Measurements from ENCODE around the gene SUSD5. TPM values are rescaled to one million over a fixed set of nuclear protein-coding genes. Genes with fewer than 3 reads are reported as not detected.

SUSD5 gene
- total and polyA plus RNA-seq, 7 experiments from 2014 or later: 0.25 TPM; not detected in 6

DNA sequence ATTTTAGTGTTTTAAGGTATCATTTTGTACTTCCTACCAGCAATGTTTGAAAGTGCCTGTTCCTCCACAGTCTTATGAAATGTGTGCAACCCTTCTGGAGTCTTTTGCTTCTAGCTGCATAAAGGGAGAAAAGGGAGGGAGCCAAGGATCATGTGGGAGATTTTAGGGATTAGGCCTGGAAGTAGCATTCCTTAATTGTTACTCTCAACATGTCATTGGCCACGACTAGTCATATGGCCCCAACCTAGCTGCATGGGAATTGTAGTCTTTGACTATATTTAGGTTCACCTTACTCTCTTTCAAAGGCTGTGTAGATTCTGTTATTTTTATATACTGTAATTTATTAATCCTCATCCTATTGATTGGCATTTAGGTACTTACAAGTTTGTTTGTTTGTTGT lies 89.9 kb downstream of the SUSD5 start:
- no peak for ATAC-seq
- Mint-ChIP-seq H3K27me3 (no peaks in the 10 kb centered on the region), H3K4me3 (no peak overlapping the region), H3K36me3 (peaks cover 7 to 43% (median 11%) of the 10 kb centered on the region in 5 donors), H3K4me1 (peaks cover 2 to 11% (median 5%) of the 10 kb centered on the region in 7 donors), H3K27ac (no peak overlapping the region), H3K9me3 (no peaks in the 10 kb centered on the region)
- no peak overlapping the region for H3K4me3 ChIP-seq (ENCODE audit: low read length)
- H3K4me1 ChIP-seq (ENCODE audit: control insufficient read depth in 2 of 2, insufficient read depth in 2 of 2, low read length in 2 of 2): no peaks in the 10 kb centered on the region
- intact Hi-C loops (cut with micrococcal nuclease): no loop called here
- H3K36me3 ChIP-seq (ENCODE audit: control insufficient read depth in 2 of 3, insufficient read depth in 3 of 3, low read length in 3 of 3): peaks cover 0 to 24% (median 0%) of the 10 kb centered on the region in 3 experiments
- DNase-seq: no peak
- no peaks in the 10 kb centered on the region for H3K27me3 ChIP-seq (ENCODE audit: control insufficient read depth in 2 of 2, insufficient read depth in 2 of 2, low read length in 2 of 2)
- CTCF ChIA-PET: no interaction called here
- no peak overlapping the region for H3K27ac ChIP-seq (ENCODE audit: low read depth, low read length)
- POLR2A ChIA-PET: no interaction called here
- no peaks in the 10 kb centered on the region for H3K9me3 ChIP-seq (ENCODE audit: control insufficient read depth in 2 of 3, low read length in 3 of 3)

DNA sequence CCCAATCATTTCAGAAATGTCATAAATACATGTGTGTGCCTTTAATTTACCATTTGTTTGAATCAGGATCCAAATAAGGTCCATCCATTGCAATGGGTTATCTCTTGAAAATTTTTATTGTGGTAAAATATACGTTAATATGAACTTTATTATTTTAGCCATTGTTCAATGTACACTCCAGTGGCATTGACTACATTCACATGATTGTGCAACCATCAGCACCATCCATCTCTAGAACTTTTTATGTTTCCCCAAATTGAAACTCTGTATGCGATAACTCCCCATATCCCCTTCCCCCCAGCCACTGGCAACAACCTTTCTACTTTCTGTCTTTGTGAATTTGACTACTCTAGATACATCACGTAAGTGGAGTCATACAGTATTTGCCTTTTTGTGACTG lies 92.8 kb downstream of the SUSD5 start:
- Mint-ChIP-seq H3K27ac (peak overlapping the region in 1 of 9 donors; percentile 6), H3K4me1 (peaks cover 0 to 6% (median 0%) of the 10 kb centered on the region in 7 donors), H3K4me3 (no peak overlapping the region), H3K27me3 (no peaks in the 10 kb centered on the region), H3K9me3 (no peaks in the 10 kb centered on the region), H3K36me3 (peaks cover 7 to 47% (median 12%) of the 10 kb centered on the region in 5 donors)
- no peak for DNase-seq
- Histone ChIP-seq H3K27ac (ENCODE audit: low read depth, low read length) (no peak overlapping the region), H3K4me1 (ENCODE audit: control insufficient read depth in 2 of 2, insufficient read depth in 2 of 2, low read length in 2 of 2) (no peaks in the 10 kb centered on the region), H3K36me3 (ENCODE audit: control insufficient read depth in 2 of 3, insufficient read depth in 3 of 3, low read length in 3 of 3) (peaks cover 0 to 16% (median 0%) of the 10 kb centered on the region in 3 experiments), H3K9me3 (ENCODE audit: control insufficient read depth in 2 of 3, low read length in 3 of 3) (no peaks in the 10 kb centered on the region), H3K4me3 (ENCODE audit: low read length) (no peak overlapping the region), H3K27me3 (ENCODE audit: control insufficient read depth in 2 of 2, insufficient read depth in 2 of 2, low read length in 2 of 2) (no peaks in the 10 kb centered on the region)
- CTCF ChIA-PET: no interaction called here
- no peak for ATAC-seq
- intact Hi-C loops (cut with micrococcal nuclease): no loop called here
- POLR2A ChIA-PET: no interaction called here

DNA sequence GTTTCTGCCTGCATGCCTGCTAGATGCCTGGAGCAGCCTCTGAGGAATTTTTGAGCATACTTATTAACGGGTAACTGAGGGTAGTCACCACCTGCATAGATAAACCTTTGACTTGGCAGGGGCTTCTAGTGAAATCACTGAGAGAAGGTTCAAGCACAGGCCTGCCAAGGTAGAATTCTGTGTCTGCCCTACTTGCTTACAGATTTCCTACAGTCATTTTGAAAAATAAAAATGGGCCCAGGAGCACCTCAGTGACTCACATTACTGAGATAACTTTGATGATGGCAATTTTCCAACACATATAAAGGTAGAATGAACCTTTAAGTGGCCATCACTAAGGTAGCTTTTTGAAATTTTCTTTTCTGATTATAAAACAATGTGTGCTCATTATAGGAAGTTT lies 94.0 kb downstream of the SUSD5 start:
- no peaks in the 10 kb centered on the region for H3K9me3 ChIP-seq (ENCODE audit: control insufficient read depth in 2 of 3, low read length in 3 of 3)
- Mint-ChIP-seq H3K9me3 (no peaks in the 10 kb centered on the region), H3K27ac (no peak overlapping the region), H3K27me3 (no peaks in the 10 kb centered on the region), H3K36me3 (peaks cover 7 to 54% (median 17%) of the 10 kb centered on the region in 5 donors), H3K4me1 (peaks cover 0 to 8% (median 1%) of the 10 kb centered on the region in 7 donors), H3K4me3 (no peak overlapping the region)
- DNase-seq (no peak), ATAC-seq (no peak)
- H3K27ac ChIP-seq (ENCODE audit: low read depth, low read length): no peak overlapping the region
- intact Hi-C loops (cut with micrococcal nuclease): no loop called here
- ChIA-PET CTCF (interaction anchor here (0.6 kb wide), 1 partner anchor 884 kb away, joined by 3 read pairs; no protein-coding TSS in a partner anchor), POLR2A (no interaction called here)
- no peaks in the 10 kb centered on the region for H3K27me3 ChIP-seq (ENCODE audit: control insufficient read depth in 2 of 2, insufficient read depth in 2 of 2, low read length in 2 of 2)
- peaks cover 0 to 13% (median 0%) of the 10 kb centered on the region in 3 experiments for H3K36me3 ChIP-seq (ENCODE audit: control insufficient read depth in 2 of 3, insufficient read depth in 3 of 3, low read length in 3 of 3)
- no peak overlapping the region for H3K4me3 ChIP-seq (ENCODE audit: low read length)
- no peaks in the 10 kb centered on the region for H3K4me1 ChIP-seq (ENCODE audit: control insufficient read depth in 2 of 2, insufficient read depth in 2 of 2, low read length in 2 of 2)

DNA sequence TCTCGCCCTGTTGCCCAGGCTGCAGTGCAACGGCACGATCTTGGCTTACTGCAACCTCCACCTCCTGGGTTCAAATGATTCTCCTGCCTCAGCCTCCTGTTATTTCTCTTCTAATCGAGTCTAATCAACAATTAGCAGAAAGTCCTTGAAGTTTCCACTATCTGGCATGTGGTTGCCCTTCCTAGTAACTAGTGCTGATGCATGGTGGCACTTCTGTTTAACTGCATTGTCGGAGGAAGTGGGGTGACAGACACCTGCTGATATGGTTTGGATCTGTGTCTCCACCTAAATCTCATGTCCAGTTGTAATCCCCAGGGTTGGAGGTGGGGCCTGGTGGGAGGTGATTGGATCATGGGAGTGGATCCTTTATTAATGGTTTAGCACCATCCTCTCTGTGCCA lies 95.6 kb downstream of the SUSD5 start:
- Mint-ChIP-seq H3K36me3 (peaks cover 7 to 53% (median 17%) of the 10 kb centered on the region in 5 donors), H3K4me1 (peaks cover 0 to 13% (median 6%) of the 10 kb centered on the region in 7 donors), H3K27ac (no peak overlapping the region), H3K27me3 (no peaks in the 10 kb centered on the region), H3K9me3 (no peaks in the 10 kb centered on the region), H3K4me3 (no peak overlapping the region)
- H3K27ac ChIP-seq (ENCODE audit: low read depth, low read length): no peak overlapping the region
- ChIA-PET CTCF (no interaction called here), POLR2A (no interaction called here)
- no peak overlapping the region for H3K4me3 ChIP-seq (ENCODE audit: low read length)
- DNase-seq: no peak
- no peaks in the 10 kb centered on the region for H3K27me3 ChIP-seq (ENCODE audit: control insufficient read depth in 2 of 2, insufficient read depth in 2 of 2, low read length in 2 of 2)
- H3K9me3 ChIP-seq (ENCODE audit: control insufficient read depth in 2 of 3, low read length in 3 of 3): no peaks in the 10 kb centered on the region
- no peak for ATAC-seq
- no peaks in the 10 kb centered on the region for H3K4me1 ChIP-seq (ENCODE audit: control insufficient read depth in 2 of 2, insufficient read depth in 2 of 2, low read length in 2 of 2)
- intact Hi-C loops (cut with micrococcal nuclease): no loop called here
- H3K36me3 ChIP-seq (ENCODE audit: control insufficient read depth in 2 of 3, insufficient read depth in 3 of 3, low read length in 3 of 3): peaks cover 0 to 13% (median 0%) of the 10 kb centered on the region in 3 experiments

DNA sequence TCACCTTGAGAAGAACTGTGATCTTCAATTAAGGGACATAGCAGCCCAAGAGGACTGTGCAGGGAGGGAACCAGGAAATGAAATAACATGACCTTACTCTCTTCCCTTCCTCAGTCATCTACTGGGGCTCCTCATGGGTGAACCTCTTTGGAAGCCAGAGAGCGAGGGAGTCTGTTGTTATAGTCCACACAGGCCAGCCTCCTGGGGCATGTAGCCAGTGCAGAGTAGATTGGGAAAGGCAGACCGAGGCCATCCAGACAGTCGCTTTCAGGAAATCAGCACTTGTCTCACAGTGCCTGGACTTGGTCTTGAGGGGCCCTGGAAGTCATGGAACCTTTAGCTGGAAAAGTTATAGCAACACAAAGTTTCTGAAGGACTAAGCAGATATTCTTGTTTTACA lies 98.7 kb downstream of the SUSD5 start:
- Histone ChIP-seq H3K36me3 (ENCODE audit: control insufficient read depth in 2 of 3, insufficient read depth in 3 of 3, low read length in 3 of 3) (peaks cover 0 to 8% (median 0%) of the 10 kb centered on the region in 3 experiments), H3K4me3 (ENCODE audit: low read length) (no peak overlapping the region), H3K27ac (ENCODE audit: low read depth, low read length) (no peak overlapping the region), H3K27me3 (ENCODE audit: control insufficient read depth in 2 of 2, insufficient read depth in 2 of 2, low read length in 2 of 2) (no peaks in the 10 kb centered on the region), H3K9me3 (ENCODE audit: control insufficient read depth in 2 of 3, low read length in 3 of 3) (no peaks in the 10 kb centered on the region), H3K4me1 (ENCODE audit: control insufficient read depth in 2 of 2, insufficient read depth in 2 of 2, low read length in 2 of 2) (peaks cover 7 to 8% of the 10 kb centered on the region in 2 donors)
- peaks cover 2 to 38% (median 26%) of the 10 kb centered on the region in 7 donors for H3K4me1 Mint-ChIP-seq
- no peaks in the 10 kb centered on the region for H3K27me3 Mint-ChIP-seq
- DNase-seq (no peak), ATAC-seq (no peak)
- ChIA-PET CTCF (no interaction called here), POLR2A (no interaction called here)
- no peaks in the 10 kb centered on the region for H3K9me3 Mint-ChIP-seq
- intact Hi-C loops (cut with micrococcal nuclease): loop anchor here in 1 of 2 donors (1.0 to 10.0 kb wide), 2 partner anchors 14 to 1895 kb away; no protein-coding TSS in a partner anchor
- H3K4me3 Mint-ChIP-seq: no peak overlapping the region
- peak overlapping the region in 1 of 9 donors; percentile 9 for H3K27ac Mint-ChIP-seq
- peaks cover 0 to 38% (median 13%) of the 10 kb centered on the region in 5 donors for H3K36me3 Mint-ChIP-seq

DNA sequence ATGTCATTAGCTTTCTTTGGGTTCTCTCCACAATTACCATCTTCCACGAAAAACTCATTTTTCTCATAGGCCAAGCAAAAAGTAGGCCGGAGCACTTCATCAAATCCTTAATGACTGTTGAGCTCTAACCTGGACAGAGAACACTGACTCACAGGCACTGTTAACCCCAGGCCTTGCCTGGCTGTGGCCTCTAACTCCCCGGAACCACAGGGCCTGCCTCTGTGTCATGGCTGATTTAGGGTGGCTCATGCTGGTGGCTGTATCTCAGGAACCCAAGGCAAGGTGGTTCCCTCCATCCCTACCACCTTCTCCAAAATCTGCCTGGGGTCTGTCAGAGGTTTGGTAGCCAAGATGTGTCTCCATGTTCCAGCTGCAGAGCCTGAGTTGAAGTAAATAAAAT lies 101.1 kb downstream of the SUSD5 start:
- POLR2A ChIA-PET: interaction anchor here (0.6 kb wide), 1 partner anchor 27 kb away, joined by 3 read pairs; no protein-coding TSS in a partner anchor
- CTCF ChIA-PET: no interaction called here
- Mint-ChIP-seq H3K4me3 (no peak overlapping the region), H3K36me3 (peaks cover 0 to 19% (median 5%) of the 10 kb centered on the region in 5 donors), H3K27me3 (no peaks in the 10 kb centered on the region), H3K4me1 (peaks cover 19 to 54% (median 35%) of the 10 kb centered on the region in 7 donors), H3K27ac (peak overlapping the region in 4 of 9 donors; percentile 4 to 36 (median 18)), H3K9me3 (no peaks in the 10 kb centered on the region)
- no peaks in the 10 kb centered on the region for H3K9me3 ChIP-seq (ENCODE audit: control insufficient read depth in 2 of 3, low read length in 3 of 3)
- intact Hi-C loops (cut with micrococcal nuclease): loop anchor here in 1 of 2 donors (10.0 kb wide), 1 partner anchor 1893 kb away; no protein-coding TSS in a partner anchor
- H3K4me3 ChIP-seq (ENCODE audit: low read length): no peak overlapping the region
- DNase-seq (no peak), ATAC-seq (no peak)
- H3K36me3 ChIP-seq (ENCODE audit: control insufficient read depth in 2 of 3, insufficient read depth in 3 of 3, low read length in 3 of 3): no peaks in the 10 kb centered on the region
- H3K4me1 ChIP-seq (ENCODE audit: control insufficient read depth in 2 of 2, insufficient read depth in 2 of 2, low read length in 2 of 2): peaks cover 17 to 22% of the 10 kb centered on the region in 2 donors
- no peak overlapping the region for H3K27ac ChIP-seq (ENCODE audit: low read depth, low read length)
- H3K27me3 ChIP-seq (ENCODE audit: control insufficient read depth in 2 of 2, insufficient read depth in 2 of 2, low read length in 2 of 2): no peaks in the 10 kb centered on the region

Data from naive thymus-derived CD4-positive, alpha-beta T cell (primary cell).